HepG2 (cell line): ENCODE measurements around the gene SAMD8. TPM values are rescaled to one million over a fixed set of nuclear protein-coding genes. Genes with fewer than 3 reads are reported as not detected.
A peak's percentile ranks its signal among the peaks of the same experiment; 100 is the strongest.

Experiments
- ATF3 ChIP-seq: sonication (generic); formaldehyde crosslinking; IDR thresholded peaks from 2 replicates; pipeline ENCODE4 v1.4.0; 2020; ENCODE audit warnings: missing genetic modification reagents
- BCL6 ChIP-seq: IDR thresholded peaks from 2 replicates; pipeline ENCODE4 v1.6.1; 2016; ENCODE audit warnings: missing genetic modification reagents, missing compliant biosample characterization
- CREM ChIP-seq, 2 experiments: sonication (generic) in 1 of 2; formaldehyde crosslinking in 1 of 2; IDR thresholded peaks; 2 replicates each; pipeline versions ENCODE4 v1.4.0 to v1.6.1; 2016 to 2020; ENCODE audit warnings: antibody characterized with exemption in 1 of 2, mild to moderate bottlenecking in 1 of 2, missing genetic modification reagents in 1 of 2
- EED ChIP-seq: sonication (generic); formaldehyde crosslinking; IDR thresholded peaks from 2 replicates; pipeline ENCODE4 v1.5.0; 2020; ENCODE audit warnings: mild to moderate bottlenecking, missing genetic modification reagents
- GATAD1 ChIP-seq: IDR thresholded peaks from 2 replicates; pipeline ENCODE4 v1.6.1; 2016; ENCODE audit warnings: missing genetic modification reagents, missing compliant biosample characterization
- GFI1 ChIP-seq: sonication (generic); formaldehyde crosslinking; IDR thresholded peaks from 2 replicates; pipeline ENCODE4 v1.5.0; 2020; ENCODE audit warnings: missing genetic modification reagents, mild to moderate bottlenecking, borderline replicate concordance
- HNF4A ChIP-seq: sonication (generic); formaldehyde crosslinking; IDR thresholded peaks from 2 replicates; pipeline ENCODE4 v1.4.0; 2020; ENCODE audit warnings: missing genetic modification reagents
- MYC ChIP-seq: sonication (generic); formaldehyde crosslinking; IDR thresholded peaks from 2 replicates; pipeline ENCODE4 v1.9.0; 2021; ENCODE audit warnings: missing genetic modification reagents, borderline replicate concordance
- NFE2L2 ChIP-seq: fragments of 150-350 bp; IDR thresholded peaks from 2 replicates; pipeline ENCODE4 v1.6.1; 2014; ENCODE audit warnings: low read length
- NFKB2 ChIP-seq: sonication (generic); formaldehyde crosslinking; IDR thresholded peaks from 2 replicates; pipeline ENCODE4 v1.4.0; 2020; ENCODE audit warnings: missing genetic modification reagents, borderline replicate concordance
- NFYB ChIP-seq: sonication (generic); formaldehyde crosslinking; IDR thresholded peaks from 2 replicates; pipeline ENCODE4 v1.4.0; 2020; ENCODE audit warnings: missing genetic modification reagents
- NPAS2 ChIP-seq: sonication (generic); formaldehyde crosslinking; IDR thresholded peaks from 2 replicates; pipeline ENCODE4 v1.8.0; 2022; ENCODE audit warnings: mild to moderate bottlenecking, missing genetic modification reagents, borderline replicate concordance
- SIN3A ChIP-seq: IDR thresholded peaks from 2 replicates; pipeline ENCODE4 v1.6.1; 2011; ENCODE audit warnings: low read depth, mild to moderate bottlenecking, control low read depth, low read length, borderline replicate concordance
- TERF1 ChIP-seq: sonication (generic); formaldehyde crosslinking; IDR thresholded peaks from 2 replicates; pipeline ENCODE4 v1.8.0; 2022; ENCODE audit warnings: mild to moderate bottlenecking, missing genetic modification reagents, moderate library complexity
- ZNF335 ChIP-seq: sonication (generic); formaldehyde crosslinking; IDR thresholded peaks from 2 replicates; pipeline ENCODE4 v1.4.0; 2020; ENCODE audit warnings: missing genetic modification reagents
- ZNF367 ChIP-seq: sonication (generic); formaldehyde crosslinking; IDR thresholded peaks from 2 replicates; pipeline ENCODE4 v1.4.0; 2020; ENCODE audit warnings: missing genetic modification reagents, borderline replicate concordance
- ZNF431 ChIP-seq: sonication (generic); formaldehyde crosslinking; IDR thresholded peaks from 2 replicates; pipeline ENCODE4 v1.9.0; 2022; ENCODE audit warnings: missing genetic modification reagents, low read depth, mild to moderate bottlenecking, borderline replicate concordance
- polyA plus RNA-seq, 8 experiments: library from polyadenylated mRNA; depleted of rRNA in 3 of 8; stranded (reverse) in 7 of 8; unstranded in 1 of 8; fragments of >200 nt; fragmentation: Illumina TruSeq in 4 of 8; extraction: Trizol in 4 of 8; gene quantifications; 2 replicates each; pipeline versions ENCODE4 v1.2.1 to v1.2.3, GENCODE V29; 2011 to 2016; ENCODE audit warnings: low read depth in 4 of 8, missing spikeins in 1 of 8, mixed read lengths in 1 of 8; ENCODE audit not compliant: insufficient read depth in 1 of 8
- total RNA-seq, 5 experiments: library from RNA; depleted of rRNA; stranded (reverse); fragments of >200 nt; fragmentation: Illumina TruSeq; extraction: Trizol; gene quantifications; 2 replicates each; pipeline ENCODE4 v1.2.3, GENCODE V29; 2016; ENCODE audit warnings: low read depth in 1 of 5
- TF ChIP-seq, protein P1 (sequence below): sonication (generic); formaldehyde crosslinking; IDR thresholded peaks from 2 replicates; pipeline ENCODE4 v1.8.0; 2022; ENCODE audit warnings: missing genetic modification reagents, mild to moderate bottlenecking, borderline replicate concordance
- TF ChIP-seq, protein P2 (sequence below): sonication (generic); formaldehyde crosslinking; IDR thresholded peaks from 2 replicates; pipeline ENCODE4 v1.4.0; 2020; ENCODE audit warnings: missing genetic modification reagents

The SAMD8 gene
- total and polyA plus RNA-seq, 2 of the 13 experiments (the other 11 are each of a cell fraction or from before 2014, with no cell fraction given): 10.4 to 13.2 TPM

GRCh38 chr10:75108684-75109458 is 2.6 kb upstream of the SAMD8 start (continued):
- no peak for TF ChIP-seq ZNF335
- no peak for TF ChIP-seq GATAD1 (CRISPR knock-in tag)
- TF ChIP-seq SIN3A: 0 out of 2 replicates have a peak, but pooled peaks have one; percentile 14
- TF ChIP-seq BCL6 (CRISPR knock-in tag): peak; percentile 81
- TF ChIP-seq GFI1 (CRISPR knock-in tag): no peak
- TF ChIP-seq TERF1 (CRISPR knock-in tag): no peak
- 0 out of 2 replicates have a peak, but pooled peaks have one; percentile 53 for TF ChIP-seq MYC
- TF ChIP-seq NFE2L2: peak; percentile 68; the same call in 1 of the 2 replicates
- TF ChIP-seq NFKB2: peak; percentile 61; the same call in 1 of the 2 replicates
- TF ChIP-seq ZNF367 (CRISPR knock-in tag): no peak
- no peak for TF ChIP-seq NPAS2
- no peak for TF ChIP-seq NFYB (CRISPR knock-in tag)
- TF ChIP-seq ATF3 (CRISPR knock-in tag): no peak
- TF ChIP-seq, protein P1, sequence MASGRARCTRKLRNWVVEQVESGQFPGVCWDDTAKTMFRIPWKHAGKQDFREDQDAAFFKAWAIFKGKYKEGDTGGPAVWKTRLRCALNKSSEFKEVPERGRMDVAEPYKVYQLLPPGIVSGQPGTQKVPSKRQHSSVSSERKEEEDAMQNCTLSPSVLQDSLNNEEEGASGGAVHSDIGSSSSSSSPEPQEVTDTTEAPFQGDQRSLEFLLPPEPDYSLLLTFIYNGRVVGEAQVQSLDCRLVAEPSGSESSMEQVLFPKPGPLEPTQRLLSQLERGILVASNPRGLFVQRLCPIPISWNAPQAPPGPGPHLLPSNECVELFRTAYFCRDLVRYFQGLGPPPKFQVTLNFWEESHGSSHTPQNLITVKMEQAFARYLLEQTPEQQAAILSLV (CRISPR knock-in tag): no peak
- TF ChIP-seq ZNF431: no peak
- no peak for TF ChIP-seq HNF4A (CRISPR knock-in tag)
- TF ChIP-seq CREM (IDR thresholded peaks at IDR 0.05): no peak
- TF ChIP-seq CREM (CRISPR knock-in tag; IDR thresholded peaks at IDR 0.05): no peak
- TF ChIP-seq, protein P2, sequence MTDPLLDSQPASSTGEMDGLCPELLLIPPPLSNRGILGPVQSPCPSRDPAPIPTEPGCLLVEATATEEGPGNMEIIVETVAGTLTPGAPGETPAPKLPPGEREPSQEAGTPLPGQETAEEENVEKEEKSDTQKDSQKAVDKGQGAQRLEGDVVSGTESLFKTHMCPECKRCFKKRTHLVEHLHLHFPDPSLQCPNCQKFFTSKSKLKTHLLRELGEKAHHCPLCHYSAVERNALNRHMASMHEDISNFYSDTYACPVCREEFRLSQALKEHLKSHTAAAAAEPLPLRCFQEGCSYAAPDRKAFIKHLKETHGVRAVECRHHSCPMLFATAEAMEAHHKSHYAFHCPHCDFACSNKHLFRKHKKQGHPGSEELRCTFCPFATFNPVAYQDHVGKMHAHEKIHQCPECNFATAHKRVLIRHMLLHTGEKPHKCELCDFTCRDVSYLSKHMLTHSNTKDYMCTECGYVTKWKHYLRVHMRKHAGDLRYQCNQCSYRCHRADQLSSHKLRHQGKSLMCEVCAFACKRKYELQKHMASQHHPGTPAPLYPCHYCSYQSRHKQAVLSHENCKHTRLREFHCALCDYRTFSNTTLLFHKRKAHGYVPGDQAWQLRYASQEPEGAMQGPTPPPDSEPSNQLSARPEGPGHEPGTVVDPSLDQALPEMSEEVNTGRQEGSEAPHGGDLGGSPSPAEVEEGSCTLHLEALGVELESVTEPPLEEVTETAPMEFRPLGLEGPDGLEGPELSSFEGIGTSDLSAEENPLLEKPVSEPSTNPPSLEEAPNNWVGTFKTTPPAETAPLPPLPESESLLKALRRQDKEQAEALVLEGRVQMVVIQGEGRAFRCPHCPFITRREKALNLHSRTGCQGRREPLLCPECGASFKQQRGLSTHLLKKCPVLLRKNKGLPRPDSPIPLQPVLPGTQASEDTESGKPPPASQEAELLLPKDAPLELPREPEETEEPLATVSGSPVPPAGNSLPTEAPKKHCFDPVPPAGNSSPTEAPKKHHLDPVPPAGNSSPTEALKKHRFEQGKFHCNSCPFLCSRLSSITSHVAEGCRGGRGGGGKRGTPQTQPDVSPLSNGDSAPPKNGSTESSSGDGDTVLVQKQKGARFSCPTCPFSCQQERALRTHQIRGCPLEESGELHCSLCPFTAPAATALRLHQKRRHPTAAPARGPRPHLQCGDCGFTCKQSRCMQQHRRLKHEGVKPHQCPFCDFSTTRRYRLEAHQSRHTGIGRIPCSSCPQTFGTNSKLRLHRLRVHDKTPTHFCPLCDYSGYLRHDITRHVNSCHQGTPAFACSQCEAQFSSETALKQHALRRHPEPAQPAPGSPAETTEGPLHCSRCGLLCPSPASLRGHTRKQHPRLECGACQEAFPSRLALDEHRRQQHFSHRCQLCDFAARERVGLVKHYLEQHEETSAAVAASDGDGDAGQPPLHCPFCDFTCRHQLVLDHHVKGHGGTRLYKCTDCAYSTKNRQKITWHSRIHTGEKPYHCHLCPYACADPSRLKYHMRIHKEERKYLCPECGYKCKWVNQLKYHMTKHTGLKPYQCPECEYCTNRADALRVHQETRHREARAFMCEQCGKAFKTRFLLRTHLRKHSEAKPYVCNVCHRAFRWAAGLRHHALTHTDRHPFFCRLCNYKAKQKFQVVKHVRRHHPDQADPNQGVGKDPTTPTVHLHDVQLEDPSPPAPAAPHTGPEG (CRISPR knock-in tag): peak; percentile 30; the same call in 1 of the 2 replicates
- TF ChIP-seq EED (CRISPR knock-in tag): no peak
